ENCODE results near the gene RNASE8.
"Not testable (repeated sequence)": the region's sequence is repeated elsewhere in the genome, so short reads cannot be mapped to it uniquely, and the experiment has no call there.

RNASE8 gene

GRCh38 chr14:21057803-21058675, at the start of gene RNASE8:
TSS of gene RNASE8 (plus strand) at chr14:21057822. CDS start at chr14:21057893, 71 bp downstream.
- peak within 1 kb of the TSS in 1 of 21 experiments; percentile 12 for H3K27ac ChIP-seq
- H3K4me3 ChIP-seq = no peak within 1 kb of the TSS

GRCh38 chr14:21009721-21010120, 47.9 kb upstream of the RNASE8 start:
- not testable (repeated sequence) for H3K27ac ChIP-seq, H3K4me3 ChIP-seq

GRCh38 chr14:21011136-21011535, 46.5 kb upstream of the RNASE8 start:
- H3K27ac ChIP-seq = no peak overlapping the region

GRCh38 chr14:21014761-21015190, 42.8 kb upstream of the RNASE8 start:
- no peak overlapping the region for H3K27ac ChIP-seq
- H3K4me3 ChIP-seq = no peak overlapping the region

More at GRCh38 chr14:21011136-21011535, 46.5 kb upstream of the RNASE8 start:
- no peak overlapping the region for H3K4me3 ChIP-seq

- H3K27ac ChIP-seq = no peak overlapping the region
- H3K4me3 ChIP-seq = no peak overlapping the region
These were observed 42.3 kb upstream of the RNASE8 start for GRCh38 chr14:21015312-21015711.

- no peak overlapping the region for H3K27ac ChIP-seq
These were observed 41.0 kb upstream of the RNASE8 start for GRCh38 chr14:21016413-21017190.

GRCh38 chr14:21017528-21018245, 39.9 kb upstream of the RNASE8 start:
- H3K4me3 ChIP-seq = no peak overlapping the region
- H3K27ac ChIP-seq = no peak overlapping the region

More at GRCh38 chr14:21016413-21017190, 41.0 kb upstream of the RNASE8 start:
- H3K4me3 ChIP-seq = no peak overlapping the region

GRCh38 chr14:21018286-21018685, 39.3 kb upstream of the RNASE8 start:
- Histone ChIP-seq H3K4me3 (no peak overlapping the region), H3K27ac (no peak overlapping the region)

- H3K4me3 ChIP-seq = no peak overlapping the region
- peak overlapping the region in 1 of 21 experiments; percentile 27 for H3K27ac ChIP-seq
These were observed 38.8 kb upstream of the RNASE8 start for GRCh38 chr14:21018781-21019180.

GRCh38 chr14:21019366-21019765, 38.3 kb upstream of the RNASE8 start:
- Histone ChIP-seq H3K27ac (peak overlapping the region in 1 of 21 experiments; percentile 8), H3K4me3 (no peak overlapping the region)

GRCh38 chr14:21020977-21021545, 36.6 kb upstream of the RNASE8 start:
- Histone ChIP-seq H3K4me3 (no peak overlapping the region), H3K27ac (peak overlapping the region in 8 of 21 experiments; percentile 8 to 54 (median 22))

- peak overlapping the region in 1 of 7 experiments; percentile 54 for H3K4me3 ChIP-seq
- H3K27ac ChIP-seq = peak overlapping the region in 8 of 21 experiments; percentile 11 to 85 (median 26)
These were observed 34.9 kb upstream of the RNASE8 start for GRCh38 chr14:21022686-21023085.

- peak overlapping the region in 2 of 7 experiments; percentile 54 to 71 for H3K4me3 ChIP-seq
- peak overlapping the region in 9 of 21 experiments; percentile 26 to 85 (median 78) for H3K27ac ChIP-seq
These were observed 34.4 kb upstream of the RNASE8 start for GRCh38 chr14:21023174-21023573.

GRCh38 chr14:21023817-21024584, 33.6 kb upstream of the RNASE8 start:
- Histone ChIP-seq H3K4me3 (peak overlapping the region; percentile 47 to 74 (median 67)), H3K27ac (peak overlapping the region in 18 of 21 experiments; percentile 52 to 85 (median 76))

GRCh38 chr14:21024585-21025370, 32.8 kb upstream of the RNASE8 start, which contains the start of gene NDRG2:
TSS of gene NDRG2 (minus strand) at chr14:21025061. CDS start at chr14:21023315, 1,746 bp downstream.
- Histone ChIP-seq H3K27ac (peak within 1 kb of the TSS in 20 of 21 experiments; percentile 3 to 85 (median 76)), H3K4me3 (peak within 1 kb of the TSS; percentile 47 to 74 (median 67))

- Histone ChIP-seq H3K27ac (peak overlapping the region in 20 of 21 experiments; percentile 3 to 85 (median 76)), H3K4me3 (peak overlapping the region; percentile 47 to 74 (median 67))
These were observed 32.0 kb upstream of the RNASE8 start for GRCh38 chr14:21025371-21026273.
